ENCODE measurements around the gene KLF6.

DNA sequence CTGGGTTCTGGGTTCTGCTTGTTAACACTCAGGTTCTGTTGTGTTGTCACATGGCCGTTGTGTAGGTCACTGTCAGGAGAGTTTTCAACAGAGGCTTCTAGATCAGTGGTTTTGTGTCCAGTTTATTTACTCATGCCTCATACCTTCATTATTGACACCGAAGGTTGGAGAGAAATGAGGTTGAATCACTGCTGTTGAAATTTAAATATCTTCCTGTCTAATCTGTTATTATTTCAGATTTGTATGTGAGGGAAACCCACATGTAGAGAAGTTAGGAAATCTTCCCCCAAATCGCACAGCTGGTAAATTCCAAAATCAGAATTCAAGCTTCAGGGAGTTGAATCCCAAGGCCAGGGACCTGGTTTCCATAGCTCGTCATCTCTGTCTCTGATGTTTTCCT lies 28.3 kb upstream of the KLF6 start:
- TF ChIP-seq POLR2AphosphoS5 (IDR thresholded peaks at IDR 0.05; ENCODE audit: insufficient read depth, low read depth, low read length), result no peak
- TF ChIP-seq, protein P1, sequence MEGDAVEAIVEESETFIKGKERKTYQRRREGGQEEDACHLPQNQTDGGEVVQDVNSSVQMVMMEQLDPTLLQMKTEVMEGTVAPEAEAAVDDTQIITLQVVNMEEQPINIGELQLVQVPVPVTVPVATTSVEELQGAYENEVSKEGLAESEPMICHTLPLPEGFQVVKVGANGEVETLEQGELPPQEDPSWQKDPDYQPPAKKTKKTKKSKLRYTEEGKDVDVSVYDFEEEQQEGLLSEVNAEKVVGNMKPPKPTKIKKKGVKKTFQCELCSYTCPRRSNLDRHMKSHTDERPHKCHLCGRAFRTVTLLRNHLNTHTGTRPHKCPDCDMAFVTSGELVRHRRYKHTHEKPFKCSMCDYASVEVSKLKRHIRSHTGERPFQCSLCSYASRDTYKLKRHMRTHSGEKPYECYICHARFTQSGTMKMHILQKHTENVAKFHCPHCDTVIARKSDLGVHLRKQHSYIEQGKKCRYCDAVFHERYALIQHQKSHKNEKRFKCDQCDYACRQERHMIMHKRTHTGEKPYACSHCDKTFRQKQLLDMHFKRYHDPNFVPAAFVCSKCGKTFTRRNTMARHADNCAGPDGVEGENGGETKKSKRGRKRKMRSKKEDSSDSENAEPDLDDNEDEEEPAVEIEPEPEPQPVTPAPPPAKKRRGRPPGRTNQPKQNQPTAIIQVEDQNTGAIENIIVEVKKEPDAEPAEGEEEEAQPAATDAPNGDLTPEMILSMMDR (IDR thresholded peaks at IDR 0.05; ENCODE audit: extremely low read depth in 1 of 2, insufficient read depth in 1 of 2, low read depth in 1 of 2, low read length in 2 of 2), result no peak
- no peak for TF ChIP-seq FOS (IDR thresholded peaks at IDR 0.05; ENCODE audit: borderline replicate concordance, insufficient read depth, low read length)

Measured in endothelial cell of umbilical vein (primary cell).